Brain pericyte (primary cell): ENCODE measurements around the gene PSMD1.

Source experiments
- DNase-seq: peaks from one replicate; pipeline ENCODE4 v3.0.0-alpha.2; 2012; ENCODE audit warnings: low read depth, low spot score

PSMD1 gene

GRCh38 chr2:231204146-231204545, 147.5 kb downstream of the PSMD1 start:
- no peak for DNase-seq

GRCh38 chr2:231204581-231204980, 147.9 kb downstream of the PSMD1 start:
- no peak for DNase-seq

- DNase-seq = no peak
These were observed 151.1 kb downstream of the PSMD1 start for GRCh38 chr2:231207734-231208133.

- no peak for DNase-seq
These were observed 154.1 kb downstream of the PSMD1 start for GRCh38 chr2:231210782-231211181.

- no peak for DNase-seq
These were observed 154.8 kb downstream of the PSMD1 start for GRCh38 chr2:231211486-231211885.

GRCh38 chr2:231212329-231212845, 155.7 kb downstream of the PSMD1 start:
- no peak for DNase-seq

- no peak for DNase-seq
These were observed 157.4 kb downstream of the PSMD1 start for GRCh38 chr2:231213931-231214642.

GRCh38 chr2:231218366-231218765, 161.7 kb downstream of the PSMD1 start:
- DNase-seq = no peak

GRCh38 chr2:231219289-231219688, 162.6 kb downstream of the PSMD1 start:
- no peak for DNase-seq

- no peak for DNase-seq
These were observed 165.1 kb downstream of the PSMD1 start for GRCh38 chr2:231221761-231222160.
